HCT116 (cell line): ENCODE results near the gene SPATA6.
"Not testable (repeated sequence)": the region's sequence is repeated elsewhere in the genome, so short reads cannot be mapped to it uniquely, and the experiment has no call there.

ENCODE experiments used
- EZH2 ChIP-seq: fragments of 200-600 bp; sonication (generic); IDR thresholded peaks from 2 replicates; pipeline ENCODE4 v1.6.1; 2017; ENCODE audit warnings: antibody characterized with exemption, mixed run types
- POLR2A ChIP-seq: IDR thresholded peaks from 2 replicates; pipeline ENCODE4 v1.7.0; 2011; ENCODE audit warnings: borderline replicate concordance; ENCODE audit not compliant: insufficient read depth, insufficient read length; ENCODE audit errors: extremely low read depth
- POLR2AphosphoS5 ChIP-seq: IDR thresholded peaks from 2 replicates; pipeline ENCODE4 v1.6.1; 2011; ENCODE audit warnings: mild to moderate bottlenecking, low read depth, low read length, moderate library complexity
- TCF7L2 ChIP-seq: IDR thresholded peaks from 2 replicates; pipeline ENCODE4 v1.7.0; 2011; ENCODE audit warnings: borderline replicate concordance, inconsistent platforms; ENCODE audit not compliant: insufficient read depth, insufficient read length; ENCODE audit errors: extremely low read depth
- ZNF274 ChIP-seq: fragments of 200-500 bp; sonication (Bioruptor generic); IDR thresholded peaks from 2 replicates; pipeline ENCODE4 v1.6.1; 2014; ENCODE audit warnings: mild to moderate bottlenecking, low read depth, low read length, inconsistent platforms
- TF ChIP-seq, protein P1 (sequence below), 3 experiments: fragments of 200-600 bp in 1 of 3; sonication (generic) in 1 of 3; IDR thresholded peaks in 2 of 3; conservative IDR thresholded peaks in 1 of 3; 2 replicates each; pipeline ENCODE4 v1.5.1; 2012 to 2017; ENCODE audit warnings: low read depth in 2 of 3, low read length in 2 of 3, antibody characterized with exemption in 1 of 3, borderline replicate concordance in 1 of 3, control low read depth in 1 of 3, mild to moderate bottlenecking in 1 of 3, mixed read lengths in 1 of 3, mixed run types in 1 of 3, moderate library complexity in 1 of 3; ENCODE audit not compliant: insufficient read depth in 1 of 3
- TF ChIP-seq, protein P2 (sequence below): IDR thresholded peaks from 2 replicates; pipeline ENCODE4 v1.6.1; 2012; ENCODE audit warnings: low read depth
- TF ChIP-seq, protein P3 (sequence below): IDR thresholded peaks from 2 replicates; pipeline ENCODE4 v1.6.1; 2012

DNA sequence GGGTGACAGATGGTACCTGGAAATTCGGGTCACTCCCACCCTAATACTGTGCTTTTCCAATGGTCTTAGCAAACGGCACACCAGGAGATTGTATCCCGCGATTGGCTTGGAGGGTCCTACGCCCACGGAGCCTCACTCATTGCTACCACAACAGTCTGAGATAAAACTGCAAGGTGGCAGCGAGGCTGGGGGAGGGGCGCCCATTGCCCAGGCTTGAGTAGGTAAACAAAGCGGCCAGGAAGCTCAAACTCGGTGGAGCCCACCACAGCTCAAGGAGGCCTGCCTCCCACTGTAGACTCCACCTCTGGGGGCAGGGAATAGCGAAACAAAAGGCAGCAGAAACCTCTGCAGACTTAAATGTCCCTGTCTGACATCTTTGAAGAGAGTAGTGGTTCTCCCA, 160.2 kb downstream of the SPATA6 start:
- TF ChIP-seq POLR2A, TCF7L2, POLR2AphosphoS5, EZH2, ZNF274: not testable (repeated sequence)
- TF ChIP-seq, protein P1, sequence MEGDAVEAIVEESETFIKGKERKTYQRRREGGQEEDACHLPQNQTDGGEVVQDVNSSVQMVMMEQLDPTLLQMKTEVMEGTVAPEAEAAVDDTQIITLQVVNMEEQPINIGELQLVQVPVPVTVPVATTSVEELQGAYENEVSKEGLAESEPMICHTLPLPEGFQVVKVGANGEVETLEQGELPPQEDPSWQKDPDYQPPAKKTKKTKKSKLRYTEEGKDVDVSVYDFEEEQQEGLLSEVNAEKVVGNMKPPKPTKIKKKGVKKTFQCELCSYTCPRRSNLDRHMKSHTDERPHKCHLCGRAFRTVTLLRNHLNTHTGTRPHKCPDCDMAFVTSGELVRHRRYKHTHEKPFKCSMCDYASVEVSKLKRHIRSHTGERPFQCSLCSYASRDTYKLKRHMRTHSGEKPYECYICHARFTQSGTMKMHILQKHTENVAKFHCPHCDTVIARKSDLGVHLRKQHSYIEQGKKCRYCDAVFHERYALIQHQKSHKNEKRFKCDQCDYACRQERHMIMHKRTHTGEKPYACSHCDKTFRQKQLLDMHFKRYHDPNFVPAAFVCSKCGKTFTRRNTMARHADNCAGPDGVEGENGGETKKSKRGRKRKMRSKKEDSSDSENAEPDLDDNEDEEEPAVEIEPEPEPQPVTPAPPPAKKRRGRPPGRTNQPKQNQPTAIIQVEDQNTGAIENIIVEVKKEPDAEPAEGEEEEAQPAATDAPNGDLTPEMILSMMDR (IDR thresholded peaks at IDR 0.05 in 2 of 3, conservative IDR thresholded peaks at IDR 0.05 in 1 of 3; ENCODE audit: borderline replicate concordance in 1 of 3, insufficient read depth in 1 of 3, low read depth in 2 of 3, low read length in 2 of 3): not testable (repeated sequence)
- TF ChIP-seq, protein P2, sequence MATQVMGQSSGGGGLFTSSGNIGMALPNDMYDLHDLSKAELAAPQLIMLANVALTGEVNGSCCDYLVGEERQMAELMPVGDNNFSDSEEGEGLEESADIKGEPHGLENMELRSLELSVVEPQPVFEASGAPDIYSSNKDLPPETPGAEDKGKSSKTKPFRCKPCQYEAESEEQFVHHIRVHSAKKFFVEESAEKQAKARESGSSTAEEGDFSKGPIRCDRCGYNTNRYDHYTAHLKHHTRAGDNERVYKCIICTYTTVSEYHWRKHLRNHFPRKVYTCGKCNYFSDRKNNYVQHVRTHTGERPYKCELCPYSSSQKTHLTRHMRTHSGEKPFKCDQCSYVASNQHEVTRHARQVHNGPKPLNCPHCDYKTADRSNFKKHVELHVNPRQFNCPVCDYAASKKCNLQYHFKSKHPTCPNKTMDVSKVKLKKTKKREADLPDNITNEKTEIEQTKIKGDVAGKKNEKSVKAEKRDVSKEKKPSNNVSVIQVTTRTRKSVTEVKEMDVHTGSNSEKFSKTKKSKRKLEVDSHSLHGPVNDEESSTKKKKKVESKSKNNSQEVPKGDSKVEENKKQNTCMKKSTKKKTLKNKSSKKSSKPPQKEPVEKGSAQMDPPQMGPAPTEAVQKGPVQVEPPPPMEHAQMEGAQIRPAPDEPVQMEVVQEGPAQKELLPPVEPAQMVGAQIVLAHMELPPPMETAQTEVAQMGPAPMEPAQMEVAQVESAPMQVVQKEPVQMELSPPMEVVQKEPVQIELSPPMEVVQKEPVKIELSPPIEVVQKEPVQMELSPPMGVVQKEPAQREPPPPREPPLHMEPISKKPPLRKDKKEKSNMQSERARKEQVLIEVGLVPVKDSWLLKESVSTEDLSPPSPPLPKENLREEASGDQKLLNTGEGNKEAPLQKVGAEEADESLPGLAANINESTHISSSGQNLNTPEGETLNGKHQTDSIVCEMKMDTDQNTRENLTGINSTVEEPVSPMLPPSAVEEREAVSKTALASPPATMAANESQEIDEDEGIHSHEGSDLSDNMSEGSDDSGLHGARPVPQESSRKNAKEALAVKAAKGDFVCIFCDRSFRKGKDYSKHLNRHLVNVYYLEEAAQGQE: not testable (repeated sequence)
- TF ChIP-seq, protein P3, sequence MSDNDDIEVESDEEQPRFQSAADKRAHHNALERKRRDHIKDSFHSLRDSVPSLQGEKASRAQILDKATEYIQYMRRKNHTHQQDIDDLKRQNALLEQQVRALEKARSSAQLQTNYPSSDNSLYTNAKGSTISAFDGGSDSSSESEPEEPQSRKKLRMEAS: not testable (repeated sequence)
